ENCODE measurements around the gene ANO10.

DNA sequence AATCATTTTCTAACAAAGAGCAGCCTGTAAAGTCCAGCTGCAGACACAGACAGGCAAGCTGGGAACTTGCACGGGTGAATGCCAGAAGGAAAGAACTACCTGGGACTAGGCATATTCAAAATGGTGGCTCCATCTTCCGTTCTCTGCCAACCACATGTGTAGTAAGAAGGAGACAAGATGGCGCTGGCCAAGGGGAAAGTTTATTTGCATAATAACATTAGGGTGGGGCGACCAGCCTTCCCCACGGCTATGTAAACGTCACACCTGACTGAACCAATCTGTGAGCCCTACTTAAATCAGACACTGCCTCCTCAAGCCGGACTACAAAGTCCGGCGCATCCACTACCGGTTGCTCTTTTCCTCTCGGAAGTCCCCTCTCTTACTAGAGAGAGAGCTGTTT, 204.7 kb downstream of the ANO10 start:
- TF ChIP-seq POLR2A (IDR thresholded peaks at IDR 0.05; ENCODE audit: low read depth, low read length): no peak
- no peak for TF ChIP-seq TAF1 (IDR thresholded peaks at IDR 0.05; ENCODE audit: borderline replicate concordance, low read depth, low read length)
- no peak for TF ChIP-seq POLR2AphosphoS5 (IDR thresholded peaks at IDR 0.05; ENCODE audit: low read depth, low read length)
